HCT116 (cell line): ENCODE results near the gene P2RX7. TPM values are rescaled to one million over a fixed set of nuclear protein-coding genes. Genes with fewer than 3 reads are reported as not detected.

Experiments used
- ATAC-seq: fragments of 200-7000 bp; cut with Tn5 transposase; 2 replicates; pipeline ENCODE4 v1.9.1; 2020; ENCODE audit warnings: mild to moderate bottlenecking, moderate library complexity
- BruUV-seq: library from RNA; stranded (reverse); fragments of 400-500 nt; replicated peaks from 2 replicates; lab custom pipeline; 2021; lab: Mats Ljungman, UMichigan
- CTCF ChIA-PET: fragments of 300-600 bp; sonication (Branson Sonifier 250); formaldehyde crosslinking; loops from one replicate; lab custom pipeline; 2021; ENCODE audit warnings: antibody characterized with exemption; lab: Charles Lee
- POLR2A ChIA-PET: fragments of 300-600, 350-600 bp; sonication (Branson Sonifier 250); formaldehyde crosslinking; loops from one replicate; lab custom pipeline; 2021; ENCODE audit warnings: antibody characterized with exemption; lab: Charles Lee
- RAD21 ChIA-PET, 2 experiments: fragments of 300-600 bp; sonication (Branson Sonifier 250); formaldehyde crosslinking; loops; one replicate each; lab custom pipeline; 2023; ENCODE audit warnings: low total read pairs in 2 of 2; ENCODE audit not compliant: uncharacterized antibody in 2 of 2, unreplicated experiment in 2 of 2, low non-redundant PET in 1 of 2; lab: Charles Lee
- DNase-seq: peaks from one replicate; pipeline ENCODE4 v3.0.0-alpha.2; 2010; ENCODE audit warnings: low read depth, low spot score
- H2AFZ ChIP-seq: fragments of 200-600 bp; shearing (Covaris generic), sonication (generic); 2 replicates; pipeline ENCODE4 v1.6.1; 2017; ENCODE audit warnings: low read depth, mixed run types, mixed read lengths, antibody characterized with exemption, low read length; ENCODE audit not compliant: poor library complexity, severe bottlenecking
- H3K27ac ChIP-seq: 2 replicates; pipeline ENCODE4 v1.5.1; 2012; ENCODE audit warnings: low read depth, low read length
- H3K27me3 ChIP-seq: fragments of 200-600 bp; sonication (generic); 2 replicates; pipeline ENCODE4 v1.6.1; 2016; ENCODE audit warnings: mixed run types, low read length, mixed read lengths; ENCODE audit not compliant: insufficient read depth
- H3K36me3 ChIP-seq, 2 experiments: fragments of 200-500 bp in 1 of 2; fragments of 200-600 bp in 1 of 2; sonication (Bioruptor generic) in 1 of 2; sonication (generic) in 1 of 2; 2 replicates each; pipeline versions ENCODE4 v1.5.1 to v1.6.1; 2014 to 2016; ENCODE audit warnings: low read length in 2 of 2, inconsistent platforms in 1 of 2, mixed read lengths in 1 of 2, mixed run types in 1 of 2; ENCODE audit not compliant: insufficient read depth in 2 of 2, control insufficient read depth in 1 of 2
- H3K4me1 ChIP-seq, 2 experiments: fragments of 200-600 bp in 1 of 2; sonication (generic) in 1 of 2; 2 replicates each; pipeline versions ENCODE4 v1.5.1 to v1.6.1; 2012 to 2017; ENCODE audit warnings: low read length in 2 of 2, inconsistent platforms in 1 of 2, mild to moderate bottlenecking in 1 of 2, mixed read lengths in 1 of 2, mixed run types in 1 of 2, moderate library complexity in 1 of 2; ENCODE audit not compliant: insufficient read depth in 2 of 2, control insufficient read depth in 1 of 2
- H3K4me2 ChIP-seq: fragments of 200-600 bp; sonication (generic); 2 replicates; pipeline ENCODE4 v1.6.1; 2017; ENCODE audit warnings: mixed run types, low read length, mixed read lengths
- H3K4me3 ChIP-seq, 2 experiments: fragments of 200-600 bp in 1 of 2; sonication (generic) in 1 of 2; replicated peaks in 1 of 2; 2 replicates each; pipeline ENCODE4 v1.5.1; 2011 to 2016; ENCODE audit warnings: low read length in 2 of 2, control low read depth in 1 of 2, low read depth in 1 of 2, mild to moderate bottlenecking in 1 of 2, mixed read lengths in 1 of 2, mixed run types in 1 of 2
- H3K79me2 ChIP-seq: fragments of 200-600 bp; sonication (generic); 2 replicates; pipeline ENCODE4 v1.6.1; 2017; ENCODE audit warnings: mild to moderate bottlenecking, mixed run types, low read length, moderate library complexity, mixed read lengths; ENCODE audit not compliant: insufficient read depth
- H3K9ac ChIP-seq: fragments of 200-600 bp; sonication (generic); 2 replicates; pipeline ENCODE4 v1.6.1; 2016; ENCODE audit warnings: low read length, mixed read lengths
- H3K9me2 ChIP-seq: fragments of 200-600 bp; sonication (generic), shearing (Covaris generic); 2 replicates; pipeline ENCODE4 v1.6.1; 2017; ENCODE audit warnings: mixed run types, mild to moderate bottlenecking, moderate library complexity; ENCODE audit not compliant: insufficient read depth
- H3K9me3 ChIP-seq, 2 experiments: fragments of 200-500 bp in 1 of 2; fragments of 200-600 bp in 1 of 2; sonication (Bioruptor generic) in 1 of 2; sonication (generic) in 1 of 2; 2 replicates each; pipeline ENCODE4 v1.6.1; 2014 to 2017; ENCODE audit warnings: low read length in 2 of 2, mixed read lengths in 2 of 2, inconsistent platforms in 1 of 2, low read depth in 1 of 2, mild to moderate bottlenecking in 1 of 2, mixed run types in 1 of 2, moderate library complexity in 1 of 2; ENCODE audit not compliant: control insufficient read depth in 1 of 2, insufficient read depth in 1 of 2
- H4K20me1 ChIP-seq: fragments of 200-600 bp; sonication (generic), shearing (Covaris generic); 2 replicates; pipeline ENCODE4 v1.6.1; 2017; ENCODE audit warnings: mixed run types, mild to moderate bottlenecking, moderate library complexity; ENCODE audit not compliant: insufficient read depth
- ATF3 ChIP-seq: IDR thresholded peaks from 2 replicates; pipeline ENCODE4 v1.6.1; 2012
- CBX3 ChIP-seq: IDR thresholded peaks from 2 replicates; pipeline ENCODE4 v1.6.1; 2012; ENCODE audit warnings: low read depth
- CTCF ChIP-seq, 3 experiments: fragments of 200-600 bp in 1 of 3; sonication (generic) in 1 of 3; IDR thresholded peaks in 2 of 3; conservative IDR thresholded peaks in 1 of 3; 2 replicates each; pipeline ENCODE4 v1.5.1; 2012 to 2017; ENCODE audit warnings: low read depth in 2 of 3, low read length in 2 of 3, antibody characterized with exemption in 1 of 3, borderline replicate concordance in 1 of 3, control low read depth in 1 of 3, mild to moderate bottlenecking in 1 of 3, mixed read lengths in 1 of 3, mixed run types in 1 of 3, moderate library complexity in 1 of 3; ENCODE audit not compliant: insufficient read depth in 1 of 3
- EGR1 ChIP-seq: IDR thresholded peaks from 2 replicates; pipeline ENCODE4 v1.6.1; 2012; ENCODE audit warnings: low read depth
- EZH2 ChIP-seq: fragments of 200-600 bp; sonication (generic); IDR thresholded peaks from 2 replicates; pipeline ENCODE4 v1.6.1; 2017; ENCODE audit warnings: antibody characterized with exemption, mixed run types
- EZH2phosphoT487 ChIP-seq: fragments of 200-600 bp; IDR thresholded peaks from 2 replicates; pipeline ENCODE4 v1.6.1; 2018; ENCODE audit warnings: antibody characterized with exemption, borderline replicate concordance
- FOSL1 ChIP-seq: IDR thresholded peaks from 2 replicates; pipeline ENCODE4 v1.6.1; 2012; ENCODE audit warnings: low read depth
- MAX ChIP-seq: IDR thresholded peaks from 2 replicates; pipeline ENCODE4 v1.6.1; 2012
- RAD21 ChIP-seq: IDR thresholded peaks from 2 replicates; pipeline ENCODE4 v1.6.1; 2012; ENCODE audit warnings: low read depth, mild to moderate bottlenecking
- SIN3A ChIP-seq: IDR thresholded peaks from 2 replicates; pipeline ENCODE4 v1.6.1; 2012; ENCODE audit warnings: low read depth
- SP1 ChIP-seq: IDR thresholded peaks from 2 replicates; pipeline ENCODE4 v1.6.1; 2012; ENCODE audit warnings: low read depth
- SRF ChIP-seq: IDR thresholded peaks from 2 replicates; pipeline ENCODE4 v1.6.1; 2012; ENCODE audit warnings: low read depth
- TCF7L2 ChIP-seq: IDR thresholded peaks from 2 replicates; pipeline ENCODE4 v1.7.0; 2011; ENCODE audit warnings: borderline replicate concordance, inconsistent platforms; ENCODE audit not compliant: insufficient read depth, insufficient read length; ENCODE audit errors: extremely low read depth
- YY1 ChIP-seq: IDR thresholded peaks from 2 replicates; pipeline ENCODE4 v1.6.1; 2011; ENCODE audit warnings: low read length, low read depth, moderate library complexity, mild to moderate bottlenecking; ENCODE audit not compliant: insufficient replicate concordance; ENCODE audit errors: extremely low read depth
- ZNF274 ChIP-seq: fragments of 200-500 bp; sonication (Bioruptor generic); IDR thresholded peaks from 2 replicates; pipeline ENCODE4 v1.6.1; 2014; ENCODE audit warnings: mild to moderate bottlenecking, low read depth, low read length, inconsistent platforms
- intact Hi-C: fragments of 100-400 bp; cut with micrococcal nuclease; formaldehyde crosslinking; loops from 2 replicates; pipeline ENCODE4 v1.10.0; 2022
- total RNA-seq: library from RNA; stranded (reverse); gene quantifications from one replicate; pipeline ENCODE4 v1.2.1, GENCODE V29; 2021; ENCODE audit not compliant: unreplicated experiment

The P2RX7 gene
- total RNA-seq, 1 experiment from 2014 or later: 1.5 TPM

- TF ChIP-seq YY1: no peak
- TF ChIP-seq, all 23 proteins: peak for 0
These were observed 17.1 kb upstream of the P2RX7 start (continued) for GRCh38 chr12:121115530-121115929.

GRCh38 chr12:121116318-121117225 is 16.1 kb upstream of the P2RX7 start:
- Histone ChIP-seq H3K36me3 (no peaks in the 10 kb centered on the region), H4K20me1 (no peaks in the 10 kb centered on the region), H3K9me2 (no peaks in the 10 kb centered on the region), H3K27me3 (no peaks in the 10 kb centered on the region), H3K4me1 (no peaks in the 10 kb centered on the region), H3K27ac (no peak overlapping the region), H3K79me2 (no peaks in the 10 kb centered on the region), H3K9ac (no peak overlapping the region), H3K4me3 (no peak overlapping the region), H3K4me2 (no peak overlapping the region), H3K9me3 (no peaks in the 10 kb centered on the region), H2AFZ (no peak overlapping the region)
- no TSS peak for BruUV-seq
- DNase-seq (no peak), ATAC-seq (no peak)
- RAD21 ChIA-PET: no interaction called here
- CTCF ChIA-PET: no interaction called here
- TF ChIP-seq SIN3A (no peak), EGR1 (no peak), RAD21 (no peak), MAX (no peak), SRF (no peak), ZNF274 (no peak), EZH2 (no peak), ATF3 (no peak), FOSL1 (no peak), CTCF (IDR thresholded peaks at IDR 0.05 in 2 of 3, conservative IDR thresholded peaks at IDR 0.05 in 1 of 3; ENCODE audit: borderline replicate concordance in 1 of 3, insufficient read depth in 1 of 3, low read depth in 2 of 3, low read length in 2 of 3) (no peak), CBX3 (no peak), EZH2phosphoT487 (no peak), SP1 (no peak), TCF7L2 (no peak)
- intact Hi-C loops: no loop called here
- POLR2A ChIA-PET: no interaction called here
